GM12878 (cell line): ENCODE results near the gene TRNT1. TPM values are rescaled to one million over a fixed set of nuclear protein-coding genes. Genes with fewer than 3 reads are reported as not detected.

Experiments
- ATAC-seq: fragments of 200-7000 bp; cut with Tn5 transposase; 3 replicates; pipeline ENCODE4 v1.9.1; 2020; ENCODE audit warnings: mild to moderate bottlenecking, moderate library complexity
- BruUV-seq: library from RNA; stranded (reverse); fragments of 400-500 nt; replicated peaks from 2 replicates; lab custom pipeline; 2021; lab: Mats Ljungman, UMichigan
- CTCF ChIA-PET: fragments of 300-600 bp; sonication (Branson Sonifier 250); formaldehyde crosslinking; extraction: SDS; loops from one replicate; lab custom pipeline; 2021; ENCODE audit warnings: inconsistent platforms; lab: Yijun Ruan, JAX
- POLR2A ChIA-PET: fragments of 350-600 bp; formaldehyde crosslinking; extraction: SDS; loops from one replicate; lab custom pipeline; 2021; ENCODE audit warnings: inconsistent platforms; lab: Charles Lee
- RAD21 ChIA-PET: fragments of 300-600 bp; sonication (Branson Sonifier 250); formaldehyde crosslinking; loops from one replicate; lab custom pipeline; 2023; ENCODE audit warnings: antibody characterized with exemption; ENCODE audit not compliant: unreplicated experiment; lab: Charles Lee
- SMC1A ChIA-PET: fragments of 300-600 bp; sonication (Branson Sonifier 250); formaldehyde crosslinking; loops from one replicate; lab custom pipeline; 2023; ENCODE audit not compliant: unreplicated experiment, uncharacterized antibody; lab: Charles Lee
- DNase-seq: peaks from one replicate; pipeline ENCODE4 v3.0.0-alpha.2; 2011; ENCODE audit warnings: low read depth, low spot score
- FAIRE-seq: peaks from 3 replicates; lab custom pipeline; 2011; peaks lifted over from hg19 to GRCh38; lab: Jason Lieb, UNC
- H2AFZ ChIP-seq: 2 replicates; pipeline ENCODE4 v1.6.0; 2011; ENCODE audit warnings: low read depth, low read length, control low read depth; ENCODE audit not compliant: control insufficient read depth
- H3K27ac ChIP-seq: 2 replicates; pipeline ENCODE4 v1.5.1; 2011; ENCODE audit warnings: control low read depth; ENCODE audit not compliant: control insufficient read depth, insufficient read depth
- H3K27me3 ChIP-seq, 2 experiments: replicated peaks in 1 of 2; 2 replicates each; pipeline versions ENCODE4 v1.6.0 to v1.6.1; 2011; ENCODE audit warnings: low read length in 1 of 2; ENCODE audit not compliant: control insufficient read depth in 2 of 2, insufficient read depth in 2 of 2
- H3K36me3 ChIP-seq, 2 experiments: 2 replicates each; pipeline ENCODE4 v1.5.1; 2011; ENCODE audit warnings: low read length in 1 of 2; ENCODE audit not compliant: control insufficient read depth in 2 of 2, insufficient read depth in 2 of 2
- H3K4me1 ChIP-seq: 2 replicates; pipeline ENCODE4 v1.6.1; 2011; ENCODE audit warnings: mild to moderate bottlenecking, low read length, moderate library complexity, mixed read lengths; ENCODE audit not compliant: control insufficient read depth, insufficient read depth
- H3K4me2 ChIP-seq: 2 replicates; pipeline ENCODE4 v1.6.0; 2011; ENCODE audit warnings: control low read depth; ENCODE audit not compliant: control insufficient read depth, insufficient read depth
- H3K4me3 ChIP-seq: fragments of 200-600 bp; sonication (generic); 2 replicates; pipeline ENCODE4 v1.5.1; 2016
- H3K79me2 ChIP-seq: 2 replicates; pipeline ENCODE4 v1.6.0; 2011; ENCODE audit warnings: low read length; ENCODE audit not compliant: control insufficient read depth, insufficient read depth
- H3K9ac ChIP-seq: 2 replicates; pipeline ENCODE4 v1.8.0; 2011; ENCODE audit warnings: low read length, control low read depth, mixed read lengths; ENCODE audit not compliant: control insufficient read depth, insufficient read depth
- H3K9me3 ChIP-seq: replicated peaks from 3 replicates; pipeline ENCODE4 v1.5.1; 2011; ENCODE audit warnings: mild to moderate bottlenecking, low read length; ENCODE audit not compliant: control insufficient read depth, insufficient read depth
- H4K20me1 ChIP-seq: 2 replicates; pipeline ENCODE4 v1.6.0; 2011; ENCODE audit not compliant: control insufficient read depth, insufficient read depth
- ATF2 ChIP-seq: IDR thresholded peaks from 2 replicates; pipeline ENCODE4 v1.6.1; 2012; ENCODE audit warnings: low read length, inconsistent platforms
- BCL3 ChIP-seq: IDR thresholded peaks from 2 replicates; pipeline ENCODE4 v1.6.1; 2011; ENCODE audit warnings: borderline replicate concordance, low read depth, mild to moderate bottlenecking, moderate library complexity, low read length; ENCODE audit not compliant: insufficient read depth, poor library complexity, severe bottlenecking
- CREB1 ChIP-seq: IDR thresholded peaks from 2 replicates; pipeline ENCODE4 v1.6.1; 2012; ENCODE audit warnings: low read depth, mild to moderate bottlenecking, inconsistent platforms
- E2F8 ChIP-seq: fragments of 450-650 bp; IDR thresholded peaks from 2 replicates; pipeline ENCODE4 v1.6.1; 2018; ENCODE audit warnings: mild to moderate bottlenecking, low read depth, moderate library complexity; ENCODE audit not compliant: partially characterized antibody
- EP300 ChIP-seq, 2 experiments: fragments of 150-350 bp in 1 of 2; IDR thresholded peaks; 2 replicates each; pipeline ENCODE4 v1.6.1; 2011 to 2012; ENCODE audit warnings: low read depth in 2 of 2, low read length in 2 of 2, borderline replicate concordance in 1 of 2, improper control_type of control experiment in 1 of 2, inconsistent platforms in 1 of 2; ENCODE audit not compliant: control insufficient read depth in 1 of 2
- EZH2 ChIP-seq: IDR thresholded peaks from 2 replicates; pipeline ENCODE4 v1.6.1; 2012; ENCODE audit warnings: low read depth, mild to moderate bottlenecking, control low read depth, inconsistent platforms, low read length, borderline replicate concordance; ENCODE audit not compliant: control insufficient read depth
- FOXK2 ChIP-seq: fragments of 450-650 bp; IDR thresholded peaks from 2 replicates; pipeline ENCODE4 v1.6.1; 2017; ENCODE audit warnings: mild to moderate bottlenecking, moderate library complexity
- KAT2A ChIP-seq: conservative IDR thresholded peaks from 2 replicates; pipeline ENCODE4 v1.6.1; 2011; ENCODE audit warnings: low read depth, low read length; ENCODE audit not compliant: control insufficient read depth
- MYB ChIP-seq: fragments of 150-350 bp; IDR thresholded peaks from 2 replicates; pipeline ENCODE4 v1.6.1; 2014; ENCODE audit warnings: mild to moderate bottlenecking, low read depth, low read length, borderline replicate concordance
- SMARCA5 ChIP-seq: fragments of 450-650 bp; IDR thresholded peaks from 2 replicates; pipeline ENCODE4 v1.6.1; 2017; ENCODE audit warnings: mild to moderate bottlenecking
- ZNF207 ChIP-seq: fragments of 450-650 bp; IDR thresholded peaks from 2 replicates; pipeline ENCODE4 v1.6.1; 2014; ENCODE audit warnings: antibody characterized with exemption, mild to moderate bottlenecking, borderline replicate concordance
- ZNF217 ChIP-seq: fragments of 450-650 bp; IDR thresholded peaks from 2 replicates; pipeline ENCODE4 v1.6.1; 2017; ENCODE audit warnings: antibody characterized with exemption, mild to moderate bottlenecking
- ZNF274 ChIP-seq: IDR thresholded peaks from one replicate; pipeline ENCODE4 v1.8.0; 2011; ENCODE audit not compliant: insufficient read length, insufficient read depth
- WGBS: methylation state at CpG from one replicate; pipeline ENCODE4 v1.1.6; 2016; ENCODE audit warnings: low lambda C conversion rate; ENCODE audit not compliant: insufficient replicate concordance, insufficient coverage; ENCODE audit errors: missing lambda C conversion rate; 5-methylcytosine and 5-hydroxymethylcytosine counted together
- in situ Hi-C: fragments of 300-500 bp; cut with MboI; formaldehyde crosslinking; loops from 9 replicates; pipeline ENCODE4 v1.14.3; 2018; ENCODE audit warnings: mixed read lengths
- intact Hi-C: fragments of 100-400 bp; cut with micrococcal nuclease; formaldehyde crosslinking; loops from one replicate; pipeline ENCODE4 v1.14.2; 2022; ENCODE audit not compliant: unreplicated experiment
- polyA plus RNA-seq, 11 experiments: library from polyadenylated mRNA; depleted of rRNA in 4 of 11; unstranded in 6 of 11; stranded (reverse) in 5 of 11; fragments of >200 nt; fragmentation: Nextera tagmentation in 4 of 11; fragmentation: Illumina TruSeq in 1 of 11; extraction: Ambion mirVana in 4 of 11; extraction: Trizol in 1 of 11; gene quantifications; 1 replicate in 1 of 11; 2 replicates in 10 of 11; pipeline versions ENCODE4 v1.2.1 to v1.2.3, GENCODE V29; 2011 to 2016; ENCODE audit warnings: inconsistent platforms in 2 of 11, missing spikeins in 2 of 11, low read depth in 1 of 11
- total RNA-seq, 4 experiments: library from RNA; depleted of rRNA in 3 of 4; stranded (reverse); fragments of >200 nt in 3 of 4; fragmentation: Illumina TruSeq in 1 of 4; extraction: Trizol in 1 of 4; gene quantifications; 2 replicates each; pipeline versions ENCODE4 v1.2.1 to v1.2.3, GENCODE V29; 2013 to 2021

TRNT1 gene
- total and polyA plus RNA-seq, 10 of the 15 experiments (the other 5 are each of a cell fraction or from before 2014, with no cell fraction given): 28.6 to 54.9 (median 36.6) TPM

- POLR2A ChIA-PET: interaction anchor here (1.4 to 1.5 kb wide), 2 partner anchors 43 to 45 kb away, joined by 3 read pairs; no protein-coding TSS in a partner anchor
- ATAC-seq (peak; percentile 54), FAIRE-seq (no peak), DNase-seq (no peak)
- in situ Hi-C loops: no loop called here
- no peaks in the 10 kb centered on the region for H3K27me3 ChIP-seq
- H3K9me3 ChIP-seq: no peaks in the 10 kb centered on the region
- no peak overlapping the region for H3K9ac ChIP-seq
- no peak overlapping the region for H2AFZ ChIP-seq
- TF ChIP-seq FOXK2 (no peak), EP300 (IDR thresholded peaks at IDR 0.05; ENCODE audit: borderline replicate concordance in 1 of 2, control insufficient read depth in 1 of 2, low read depth in 2 of 2, low read length in 2 of 2) (no peak), MYB (no peak), KAT2A (no peak), EZH2 (no peak), ATF2 (no peak), SMARCA5 (no peak), ZNF274 (no peak), CREB1 (no peak), ZNF207 (no peak), ZNF217 (no peak), E2F8 (no peak), BCL3 (no peak)
- SMC1A ChIA-PET: interaction anchor here (0.6 to 1.5 kb wide), 6 partner anchors 8 to 856 kb away, joined by 3 read pairs; no protein-coding TSS in a partner anchor
- intact Hi-C loops: loop anchor here (10.0 kb wide), 2 partner anchors 408 to 638 kb away; no protein-coding TSS in a partner anchor
- WGBS: 0% methylated on average over 1 of the region's 1 CpG
- CTCF ChIA-PET: interaction anchor here (0.6 to 2.8 kb wide), 5 partner anchors 9 to 1132 kb away, joined by 3 to 8 read pairs (median 4); no protein-coding TSS in a partner anchor
- no TSS peak for BruUV-seq
- H3K36me3 ChIP-seq: 0 out of 4 replicates have a peak, but pooled peaks cover 0 to 9% of the 10 kb centered on the region in 2 experiments
- H3K27ac ChIP-seq: no peak overlapping the region
- H3K4me3 ChIP-seq: no peak overlapping the region
- no peaks in the 10 kb centered on the region for H3K4me1 ChIP-seq
- H3K79me2 ChIP-seq: peaks cover 3% of the 10 kb centered on the region
- H4K20me1 ChIP-seq: no peaks in the 10 kb centered on the region
- RAD21 ChIA-PET: interaction anchor here (1.2 to 1.6 kb wide), 2 partner anchors 121 to 251 kb away, joined by 4 to 5 read pairs; no protein-coding TSS in a partner anchor
- H3K4me2 ChIP-seq: no peak overlapping the region
Observed at GRCh38 chr3:3172627-3173026, 45.9 kb downstream of the TRNT1 start.
